Stromal cell of bone marrow (primary cell): ENCODE measurements around the gene MDP1.

Source experiments
- DNase-seq: peaks from one replicate; pipeline ENCODE4 v3.0.0-alpha.2; 2012; ENCODE audit warnings: low read depth

The MDP1 gene

DNA sequence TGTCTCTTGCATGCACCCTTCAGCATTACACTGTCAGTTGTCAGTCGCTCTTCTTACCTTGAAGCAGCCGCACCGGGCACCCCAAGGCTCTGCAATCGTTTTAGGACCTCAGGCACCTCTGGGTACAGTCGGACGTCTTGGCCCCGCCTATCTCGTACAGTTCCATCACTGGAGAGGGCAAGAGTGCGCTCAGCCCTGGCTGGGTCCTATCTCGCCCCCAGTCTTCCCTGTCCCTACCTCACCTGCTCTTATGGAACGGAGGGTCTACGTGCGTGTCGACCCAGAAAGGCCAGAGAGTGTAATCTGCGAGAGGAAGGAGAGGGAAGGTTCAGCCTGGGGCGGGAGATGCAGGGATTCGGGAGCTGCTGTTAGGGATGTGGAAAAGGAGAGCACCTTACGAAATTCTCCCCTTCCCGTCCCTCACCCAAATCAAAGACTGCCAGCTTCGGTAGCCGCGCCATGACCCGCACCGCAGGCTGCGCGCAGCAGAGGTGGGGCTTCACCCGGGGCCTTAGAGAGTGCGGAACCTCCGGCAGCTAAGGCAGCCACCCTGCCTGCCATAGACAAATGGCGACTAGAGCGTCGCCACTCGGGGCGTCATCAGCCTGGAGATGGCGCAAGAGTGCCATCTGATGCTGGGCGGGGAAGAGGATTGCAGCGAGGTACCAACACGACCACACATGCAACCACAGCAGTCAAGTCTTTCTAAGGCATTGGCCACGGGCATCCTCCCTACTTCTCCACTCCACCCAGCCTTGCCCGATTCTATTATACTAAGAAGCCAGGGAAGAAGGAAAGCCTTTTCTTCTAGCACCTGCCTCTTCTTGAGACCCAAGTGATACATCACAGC is at the start of gene MDP1:
MDP1 (minus strand) TSS at position 572 of the 850 bp plus-strand sequence; CDS start at position 461, 111 bp downstream.
- peak; percentile 77 for DNase-seq

DNA sequence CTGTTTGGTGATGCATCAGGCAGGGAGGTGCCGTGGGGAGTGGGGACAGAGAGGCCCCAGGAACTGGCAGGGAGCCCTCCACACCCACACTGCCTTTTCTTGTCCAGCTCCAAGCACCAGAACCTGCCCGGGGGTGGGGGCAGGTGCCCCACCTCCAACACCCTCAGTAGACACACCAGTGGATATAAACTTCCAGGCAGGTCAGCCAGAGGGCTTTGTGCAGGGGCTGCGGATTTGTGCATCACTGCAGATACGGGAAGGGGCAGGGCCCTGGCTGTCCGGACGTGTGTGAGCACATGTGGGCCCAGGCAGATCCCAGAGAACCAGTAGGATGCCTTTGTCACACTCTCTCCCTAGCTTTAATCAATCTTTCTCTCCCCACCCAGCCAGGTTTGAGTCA is 48.4 kb upstream of the MDP1 start:
- DNase-seq, result no peak

DNA sequence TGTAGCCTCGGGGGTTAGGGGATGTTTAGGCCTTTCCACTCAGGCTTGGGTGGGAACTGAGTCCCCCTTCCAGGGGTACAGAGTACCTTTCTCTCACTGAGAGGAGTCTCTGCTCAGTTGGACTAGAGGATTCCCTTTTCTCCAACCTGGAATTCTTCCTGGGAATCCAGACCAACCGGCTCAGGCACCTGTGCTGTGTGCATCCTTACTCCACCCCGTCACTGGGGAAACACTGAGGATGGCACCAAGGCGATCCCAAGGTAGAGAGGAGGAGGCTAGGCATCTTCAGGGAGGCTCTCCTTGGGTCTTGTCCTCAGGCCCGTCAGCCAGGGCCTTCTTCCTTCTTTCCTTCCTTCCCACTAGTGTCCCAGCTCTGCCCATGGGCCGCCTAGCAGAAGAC is 48.0 kb upstream of the MDP1 start:
- no peak for DNase-seq

DNA sequence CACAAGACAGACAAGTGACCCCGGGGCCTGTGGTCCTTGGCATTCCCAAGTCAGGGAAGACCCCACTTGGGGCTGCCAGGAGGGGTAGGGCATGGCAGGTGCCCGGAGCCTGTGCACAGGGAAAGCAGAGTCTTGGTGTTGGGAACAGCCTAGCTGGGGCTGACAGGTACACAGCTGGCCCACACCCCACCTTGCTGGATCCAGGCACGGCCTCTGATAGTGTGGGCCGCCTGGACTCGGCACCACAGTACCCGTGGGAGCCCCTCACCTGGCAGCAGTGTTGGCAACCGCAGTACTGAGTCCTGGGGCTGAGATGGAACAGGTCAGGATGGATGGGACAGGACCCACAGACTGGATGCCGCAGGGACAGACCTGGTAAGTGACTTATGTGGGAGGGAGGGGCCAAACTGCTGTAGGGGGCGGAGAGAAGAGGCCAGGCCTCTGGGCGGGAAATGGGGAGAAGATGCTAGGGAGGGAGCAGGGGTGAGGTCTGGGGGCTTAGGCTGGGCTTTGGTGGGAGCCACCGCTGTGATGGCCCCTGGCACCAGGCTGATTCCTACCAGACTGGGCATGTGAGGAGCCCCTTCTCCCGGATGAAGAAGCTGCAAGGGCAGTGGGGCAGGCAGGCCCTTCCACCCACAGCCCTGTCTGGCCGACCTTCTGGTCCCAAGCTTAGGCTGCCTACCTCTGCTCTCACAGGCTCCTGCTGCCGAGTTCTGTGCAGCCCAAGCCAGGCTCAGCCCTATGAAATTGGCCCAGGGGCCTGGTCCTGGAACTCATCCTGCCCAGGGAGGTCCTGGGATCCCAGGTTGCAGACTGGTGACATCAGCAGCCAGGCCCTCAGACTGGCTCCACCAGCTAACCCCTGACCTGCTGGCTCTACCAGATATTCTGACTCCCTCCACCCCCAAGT is 47.2 kb upstream of the MDP1 start, which contains the start of gene TGM1:
TGM1 (minus strand) TSS at position 357 of the 913 bp plus-strand sequence. CDS start 825 bp downstream, outside the sequence.
- DNase-seq, result no peak

DNA sequence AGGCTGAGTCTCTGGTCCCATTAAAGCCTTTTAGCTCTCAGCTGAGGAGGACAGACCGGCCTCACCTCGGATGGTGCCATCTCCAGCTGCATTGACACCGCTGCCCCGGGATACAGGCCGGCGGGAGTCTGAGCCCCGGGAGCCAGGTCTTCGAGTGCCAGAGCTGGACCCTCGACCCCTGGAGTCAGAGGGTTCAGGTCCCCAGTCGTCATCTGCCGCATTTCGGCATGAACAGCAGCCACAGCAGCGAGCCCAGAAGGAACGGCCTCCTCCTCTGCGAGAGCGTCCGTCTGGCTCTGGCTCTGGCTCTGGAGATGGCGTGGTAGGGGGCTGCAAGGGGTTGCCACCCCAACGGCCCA is 46.1 kb upstream of the MDP1 start:
- DNase-seq, result no peak

DNA sequence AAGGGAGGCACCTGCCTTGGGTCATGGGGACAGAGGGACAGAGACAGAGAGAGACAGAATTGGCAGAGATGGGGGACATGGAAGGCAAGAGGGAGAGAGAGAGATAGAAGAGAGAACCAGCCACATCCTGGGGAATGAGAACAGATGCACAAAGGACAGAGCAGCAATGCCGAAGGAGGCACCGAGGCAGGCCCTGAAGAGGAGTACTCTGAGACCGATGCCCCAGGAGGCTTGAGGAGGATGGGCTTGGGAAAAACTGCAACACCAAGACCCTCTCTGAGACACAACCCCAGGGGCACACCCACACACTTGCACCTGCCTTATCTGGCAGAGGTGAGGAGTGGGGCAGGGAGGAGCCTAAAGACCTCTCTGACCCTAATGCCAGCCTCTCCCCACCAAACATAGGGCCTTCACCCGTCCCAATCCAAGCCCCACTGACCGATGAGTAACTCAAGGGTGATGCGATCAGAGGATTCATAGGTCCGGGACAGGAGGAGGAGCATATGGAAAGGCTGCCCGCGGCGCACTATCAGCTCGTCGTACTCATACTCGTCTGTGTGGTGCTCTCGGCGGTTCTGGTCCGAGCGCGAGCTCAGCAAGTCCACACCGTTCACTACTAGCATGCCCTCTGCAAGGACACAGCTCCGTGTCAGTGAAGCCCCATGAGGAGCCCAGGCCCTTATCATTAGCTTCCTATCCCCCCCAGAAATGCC is 45.5 kb upstream of the MDP1 start:
- DNase-seq, result no peak

DNA sequence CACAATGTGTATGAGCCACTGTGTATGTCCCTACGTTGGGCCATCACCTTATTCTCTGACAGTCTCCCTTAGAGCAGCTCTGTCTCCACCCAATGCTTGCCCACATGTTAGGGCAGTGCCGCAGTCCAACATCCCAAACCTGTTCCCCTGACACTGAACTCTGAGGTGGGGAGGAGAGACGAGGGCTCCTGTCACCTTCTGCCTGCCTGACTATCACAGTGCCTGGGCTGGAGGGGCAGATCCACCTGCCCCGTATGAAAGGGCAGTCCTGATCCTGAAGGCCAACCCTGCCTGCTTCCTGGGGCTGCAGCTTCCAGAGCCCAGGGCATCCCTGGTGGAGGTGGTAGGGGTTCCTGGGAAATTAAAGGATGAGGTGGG is 44.9 kb upstream of the MDP1 start:
- no peak for DNase-seq

DNA sequence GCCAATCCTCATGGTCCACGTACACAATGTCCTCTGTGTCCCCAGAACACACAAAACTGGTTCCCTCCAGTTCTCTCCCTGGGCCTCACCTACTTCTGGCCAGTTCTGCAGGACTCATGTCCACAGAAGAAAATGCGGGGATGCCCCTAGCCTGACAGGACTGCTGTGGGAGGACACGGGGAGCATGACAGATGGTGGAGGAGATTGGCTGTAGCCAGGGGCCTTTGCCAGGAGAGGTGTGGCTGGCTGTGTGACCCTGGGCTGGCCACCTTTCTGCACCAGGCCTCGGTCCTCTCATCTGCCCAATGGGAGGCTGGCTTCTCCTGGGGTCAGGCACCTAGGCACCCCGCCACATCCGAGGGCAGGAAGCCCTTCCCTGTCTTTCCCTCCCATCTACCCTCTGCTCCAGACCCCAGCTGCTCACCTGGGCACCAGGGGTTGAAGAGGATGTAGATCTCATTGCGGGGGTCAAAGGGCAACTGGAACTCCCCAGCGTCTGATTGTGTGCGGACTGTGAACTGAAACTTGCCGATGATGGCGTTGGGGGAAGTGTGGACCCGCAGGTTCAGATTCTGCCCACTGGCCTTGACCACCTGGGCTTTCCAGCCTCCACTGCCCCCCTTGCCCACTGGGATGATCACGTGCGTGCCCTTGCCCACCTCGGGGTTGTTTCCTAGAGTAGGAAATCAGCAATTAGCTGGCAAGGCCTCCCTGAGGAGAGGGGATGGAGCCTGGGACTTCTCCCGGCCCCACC is 44.3 kb upstream of the MDP1 start:
- no peak for DNase-seq

DNA sequence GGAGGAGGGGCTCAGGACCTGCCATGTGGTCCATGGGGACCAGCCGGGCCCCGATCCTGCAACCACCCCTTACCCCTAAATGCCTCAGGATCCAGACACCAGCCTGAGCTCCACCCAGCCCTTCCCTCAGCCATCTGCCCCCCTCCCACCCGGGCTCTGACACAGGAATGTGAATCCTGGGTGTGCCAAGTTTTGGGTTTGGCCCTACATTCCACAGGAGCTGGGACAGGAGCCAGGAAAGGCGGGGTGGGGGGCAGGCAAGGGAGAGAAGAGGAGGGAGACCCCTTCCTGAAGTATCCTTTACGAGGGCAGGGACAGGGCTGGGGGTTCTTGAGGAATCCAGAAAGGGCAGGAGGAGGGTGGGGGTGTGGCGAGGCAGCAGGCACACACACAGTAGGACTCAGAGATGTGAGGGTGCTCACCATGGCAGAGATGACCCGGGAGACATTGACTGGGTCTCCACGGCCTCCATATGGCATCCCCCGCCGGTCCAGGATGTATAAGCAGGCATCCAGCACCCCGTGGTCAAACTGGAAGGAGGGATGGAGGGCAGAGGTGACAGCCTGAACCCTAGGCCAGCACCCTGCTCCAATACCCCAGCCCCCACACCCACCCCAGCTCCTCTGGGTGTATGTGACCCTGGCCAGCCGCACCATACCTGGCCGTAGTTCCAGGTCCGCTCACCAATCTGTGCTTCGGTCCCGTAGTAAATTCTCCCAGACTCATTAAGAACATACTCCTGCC is 43.6 kb upstream of the MDP1 start:
- no peak for DNase-seq

DNA sequence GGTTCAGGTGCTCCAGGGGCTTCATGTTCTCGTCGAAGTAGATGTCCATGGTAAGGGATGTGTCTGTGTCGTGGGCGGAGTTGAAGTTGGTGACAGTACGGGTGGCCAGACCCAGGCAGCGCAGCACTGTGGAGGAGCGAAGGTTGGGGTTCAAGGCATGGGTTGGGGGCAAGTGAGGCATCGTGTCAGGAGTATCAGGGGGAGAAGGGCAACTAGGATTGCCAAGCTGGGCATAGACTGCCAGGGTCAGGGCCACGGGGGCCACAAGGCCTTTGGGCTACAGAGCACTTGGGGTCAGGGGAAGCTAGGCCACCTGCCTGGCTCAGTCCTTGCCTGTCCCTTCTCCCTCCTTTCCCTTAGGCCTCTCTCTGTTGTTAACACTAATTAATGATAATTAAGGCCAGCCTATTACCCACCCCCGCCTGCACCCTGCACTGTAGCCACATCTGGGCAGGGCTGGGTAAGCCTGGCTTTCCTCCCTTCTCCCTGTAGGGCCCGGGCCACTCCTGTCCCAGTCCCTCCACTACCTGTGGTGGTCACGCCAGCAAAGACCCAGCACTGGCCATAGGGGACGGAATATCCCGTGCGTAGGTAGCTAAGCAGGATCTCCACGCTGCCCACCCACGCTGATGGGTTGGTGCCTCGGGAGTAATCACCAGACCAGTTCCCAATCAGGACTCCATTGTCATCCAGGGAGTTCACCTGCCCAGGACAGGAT is 42.8 kb upstream of the MDP1 start:
- DNase-seq, result no peak

DNA sequence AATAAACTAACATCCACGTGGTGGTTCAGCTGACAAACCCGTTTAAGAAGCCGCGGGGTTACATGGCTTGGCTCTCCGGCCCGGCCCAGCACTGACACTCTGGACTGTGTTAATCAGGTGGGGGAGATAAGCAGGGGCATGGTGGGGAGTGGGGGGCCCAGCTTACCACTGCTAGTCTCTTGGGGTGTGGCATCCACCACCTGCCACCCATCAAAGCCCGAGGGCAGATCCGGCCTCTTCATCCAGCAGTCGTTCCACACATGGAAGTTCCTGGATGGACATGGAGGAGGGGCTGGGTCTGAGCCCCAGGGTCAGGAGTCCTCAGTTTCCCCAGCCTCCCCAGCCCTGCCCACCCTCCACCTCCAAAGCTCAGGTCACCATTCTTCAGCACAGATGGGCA is 42.3 kb upstream of the MDP1 start:
- DNase-seq, result no peak

DNA sequence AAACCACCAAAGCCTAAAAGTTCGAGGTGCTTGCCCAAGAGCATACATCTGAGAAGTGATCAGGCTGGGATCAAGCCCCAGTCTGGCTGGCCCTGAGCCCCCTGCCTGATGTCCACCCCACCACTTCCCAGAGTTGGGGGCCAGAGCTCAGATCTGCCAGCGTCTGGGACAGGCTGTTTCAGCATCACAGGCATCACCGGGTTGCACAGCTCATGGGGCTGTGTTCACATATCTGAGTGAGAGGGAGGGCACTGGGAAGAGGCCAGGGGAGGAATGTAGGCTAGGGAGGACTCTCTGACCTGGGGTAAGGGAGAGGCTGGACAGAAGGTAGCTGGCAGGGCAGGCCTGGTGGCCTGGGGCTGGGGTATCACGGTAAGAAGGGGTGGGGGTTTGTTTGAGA is 41.1 kb upstream of the MDP1 start:
- no peak for DNase-seq

DNA sequence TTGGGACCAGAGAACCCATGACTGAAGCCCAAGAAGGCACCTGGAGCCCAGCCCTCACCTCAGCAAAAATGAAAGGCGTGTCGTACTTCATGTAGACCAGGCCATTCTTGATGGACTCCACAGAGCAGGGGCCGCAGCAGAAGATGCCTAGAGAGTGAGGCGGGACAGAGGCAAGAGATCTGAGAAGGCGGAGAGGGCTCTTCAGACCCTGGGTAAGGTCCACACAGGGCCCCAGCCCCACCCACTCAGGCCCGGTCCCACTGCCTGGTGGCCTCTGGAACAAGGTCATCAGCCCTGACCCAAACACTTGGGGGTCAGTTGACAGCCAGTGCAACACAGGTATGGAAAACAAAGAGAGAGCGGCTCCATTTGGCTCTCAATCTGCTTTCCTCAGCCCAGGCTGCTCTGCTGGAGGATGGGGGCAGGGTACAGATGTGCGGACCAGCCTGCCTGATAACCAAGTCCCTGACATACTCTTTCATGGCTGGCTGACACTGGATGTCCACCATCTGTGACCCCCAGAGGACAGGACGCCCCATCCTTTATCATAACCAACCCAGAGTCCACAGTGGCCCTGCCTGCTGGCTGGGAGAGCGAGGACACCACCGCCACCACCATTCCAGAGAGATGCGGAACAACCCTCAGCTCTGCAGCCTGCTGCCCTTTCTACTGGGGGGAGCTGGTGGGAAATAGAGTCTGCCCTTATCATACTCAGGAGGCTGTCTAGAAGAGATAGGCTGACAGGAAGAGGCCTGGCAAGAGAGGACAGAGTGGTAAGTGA is 40.3 kb upstream of the MDP1 start:
- no peak for DNase-seq

DNA sequence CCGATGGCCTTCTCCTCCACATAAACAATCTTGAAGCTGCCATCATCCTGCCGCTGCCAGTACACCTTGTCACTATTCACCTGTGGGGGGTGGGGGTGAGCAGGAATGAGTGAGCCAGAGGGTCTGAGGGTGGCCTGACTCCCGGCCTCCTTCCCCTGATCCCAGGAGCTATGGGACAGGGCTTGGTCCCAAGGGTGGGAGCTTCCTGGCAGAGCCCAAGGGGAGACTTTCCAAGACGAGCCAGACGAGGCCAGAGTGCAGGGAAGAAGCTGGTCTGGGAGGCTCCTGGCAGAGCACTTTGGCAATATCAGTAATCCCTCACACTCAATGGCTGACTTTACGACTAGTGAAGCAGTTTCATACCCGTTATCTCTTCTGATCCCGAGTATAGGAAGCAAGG is 39.6 kb upstream of the MDP1 start:
- DNase-seq, result no peak

DNA sequence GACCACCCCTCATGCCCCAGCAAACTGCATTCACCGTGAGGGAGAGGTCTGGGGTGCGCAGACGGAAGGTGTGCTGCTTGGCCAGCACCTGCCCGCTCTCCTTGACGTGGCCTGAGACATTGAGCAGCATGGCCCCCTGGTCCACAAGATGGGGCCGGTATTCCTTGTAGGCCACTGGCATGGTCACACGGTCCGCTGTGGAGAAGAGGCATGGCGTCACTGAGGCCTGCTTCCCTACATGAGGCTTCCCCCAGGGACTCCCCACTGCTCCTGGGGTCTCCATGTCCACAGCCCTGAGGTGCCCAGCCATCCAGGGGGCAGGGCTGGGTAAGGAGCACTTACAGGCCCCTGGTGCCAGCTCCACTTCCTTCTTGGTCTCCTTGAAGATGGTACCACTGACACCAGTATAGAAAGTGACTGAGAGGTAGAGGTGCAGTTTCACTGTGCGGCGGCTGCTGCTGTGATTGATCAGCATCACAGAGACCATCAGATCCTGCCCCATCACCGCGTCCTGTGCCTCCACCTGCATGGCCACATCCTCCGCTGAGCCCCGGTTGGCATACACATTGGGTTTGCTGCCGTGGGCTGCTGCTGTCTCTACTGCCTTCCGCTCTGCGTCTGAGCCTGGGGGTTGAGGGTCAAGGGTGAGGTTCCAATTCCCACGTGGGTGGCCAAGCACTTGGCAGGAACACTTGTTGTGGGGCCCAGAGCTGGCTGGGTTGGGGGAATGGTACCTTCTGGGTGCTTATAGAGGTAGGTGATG is 38.9 kb upstream of the MDP1 start:
- no peak for DNase-seq

DNA sequence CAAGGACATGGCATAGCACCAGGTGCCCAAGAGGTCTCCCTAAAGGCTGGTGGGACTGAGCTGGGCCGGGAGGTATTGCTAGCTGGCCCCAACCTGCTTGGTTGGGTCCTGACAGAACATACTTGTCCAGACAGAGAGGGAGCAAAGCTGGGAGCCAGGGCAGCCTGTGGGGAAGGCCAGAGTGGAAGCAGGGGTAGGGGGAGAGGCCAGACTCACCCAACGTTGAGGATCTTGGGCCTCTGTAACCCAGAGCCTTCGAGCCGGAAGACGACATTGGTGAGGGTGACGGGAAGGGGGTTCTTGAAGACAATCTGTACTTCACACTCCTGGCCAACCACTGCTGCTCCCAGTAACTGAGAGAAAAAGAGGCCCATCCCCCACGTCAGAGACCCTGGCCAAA is 38.1 kb upstream of the MDP1 start:
- DNase-seq, result no peak

DNA sequence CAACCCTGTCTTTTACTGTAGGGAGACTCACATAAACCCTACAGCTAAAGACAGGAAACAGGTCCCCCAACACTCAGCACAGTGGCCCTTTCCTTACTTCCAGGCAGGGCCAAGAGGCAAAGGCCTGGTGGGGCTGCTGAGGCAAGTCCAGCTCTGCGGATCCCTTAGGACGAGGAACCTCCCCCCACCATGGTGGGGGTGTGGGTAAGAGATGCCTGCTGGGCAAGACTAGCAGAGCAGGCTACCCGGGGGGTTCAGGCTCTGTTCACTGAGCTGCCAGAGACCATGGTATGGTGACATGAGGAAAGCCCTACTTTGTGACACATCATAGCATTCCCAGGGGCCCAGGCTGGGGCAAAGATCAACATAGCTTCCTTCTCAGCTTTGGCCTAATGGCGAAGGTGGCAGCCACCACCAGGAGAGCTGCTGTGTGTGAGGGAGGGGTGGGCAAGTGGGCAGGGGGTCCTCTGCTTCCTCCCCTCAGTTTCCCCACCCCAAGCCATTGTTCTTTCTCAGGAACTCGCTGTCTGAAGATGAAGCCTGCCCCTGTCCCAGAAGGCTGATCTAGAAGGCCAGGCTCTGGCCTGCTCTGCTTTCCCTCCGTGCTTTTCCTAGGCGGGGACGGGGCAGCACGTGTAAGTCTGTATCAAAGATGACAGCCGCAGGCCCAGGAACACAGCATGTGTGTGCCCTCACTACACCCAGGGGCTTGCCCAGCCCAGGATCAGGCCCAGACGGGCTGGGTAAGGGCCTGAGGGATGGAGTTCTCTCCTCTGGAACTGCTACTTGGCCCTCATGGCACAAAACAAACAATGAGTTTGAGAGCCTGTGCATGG is 36.6 kb upstream of the MDP1 start:
- DNase-seq, result no peak

DNA sequence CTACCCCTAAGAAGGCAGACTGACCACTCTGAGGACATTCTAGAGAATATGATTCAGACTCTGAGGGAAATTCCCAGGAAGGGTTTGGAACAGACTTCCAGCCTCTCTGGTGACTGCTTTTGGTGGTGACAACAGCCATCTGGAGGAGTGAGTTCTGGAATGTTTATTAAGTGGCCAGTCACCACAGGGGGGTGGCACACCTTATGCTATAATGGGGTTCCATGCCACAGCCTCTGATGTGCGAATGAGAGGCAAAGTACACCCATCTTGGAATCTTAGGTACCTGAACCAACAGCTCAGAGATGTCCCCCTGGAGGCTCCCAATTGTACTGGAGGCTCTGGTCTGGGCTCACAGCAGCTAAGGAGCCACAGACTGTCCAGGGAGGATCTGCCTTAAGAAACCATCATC is 36.0 kb upstream of the MDP1 start:
- DNase-seq, result no peak
